ENCODE results near the gene ATP5MK. TPM values are rescaled to one million over a fixed set of nuclear protein-coding genes. Genes with fewer than 3 reads are reported as not detected.

ATP5MK gene
- total RNA-seq, 1 experiment from 2014 or later: 335 TPM

DNA sequence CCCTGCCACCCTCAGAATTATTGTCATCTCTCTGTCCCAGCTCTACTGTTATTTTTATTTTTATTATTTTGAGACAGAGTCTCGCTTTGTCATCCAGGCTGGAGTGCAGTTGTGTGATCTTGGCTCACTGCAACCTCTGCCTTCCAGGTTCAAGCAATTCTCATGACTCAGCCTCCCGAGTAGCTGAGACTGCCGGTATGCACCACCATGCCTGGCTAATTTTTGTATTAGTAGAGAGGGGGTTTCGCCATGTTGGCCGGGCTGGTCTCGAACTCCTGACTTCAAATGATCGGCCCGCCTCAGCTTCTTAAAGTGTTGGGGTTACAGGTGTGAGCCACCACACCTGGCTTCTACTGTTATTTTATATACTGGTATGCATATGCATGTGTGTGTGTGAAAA lies 44.9 kb upstream of the ATP5MK start:
- Histone ChIP-seq H3K23ac (ENCODE audit: insufficient read length, low read depth, low read length) (no peak overlapping the region), H3K9ac (ENCODE audit: extremely low read depth, insufficient read length, low read length) (no peak overlapping the region), H2BK120ac (ENCODE audit: low read depth, low read length, poor library complexity, severe bottlenecking) (no peak overlapping the region), H3K4ac (ENCODE audit: low read depth, low read length) (no peak overlapping the region), H3K56ac (ENCODE audit: insufficient read length, low read depth, low read length) (no peak overlapping the region), H3K79me2 (ENCODE audit: insufficient read depth, low read length) (no peaks in the 10 kb centered on the region), H2BK20ac (ENCODE audit: low read depth, low read length, poor library complexity, severe bottlenecking) (no peak overlapping the region), H3K9me3 (ENCODE audit: control insufficient read depth, low read depth, low read length) (no peaks in the 10 kb centered on the region), H4K91ac (ENCODE audit: insufficient read length, low read depth, low read length) (no peak overlapping the region), H4K8ac (replicated peaks; ENCODE audit: insufficient read length, low read depth, low read length) (no peak overlapping the region), H2BK5ac (ENCODE audit: insufficient read length, low read length) (no peak overlapping the region), H2AK5ac (ENCODE audit: insufficient read length, low read length) (no peak overlapping the region), H4K20me1 (ENCODE audit: control insufficient read depth, insufficient read depth, insufficient read length) (no peaks in the 10 kb centered on the region), H3K27ac (ENCODE audit: insufficient read length, low read depth, low read length) (no peak overlapping the region), H3K79me1 (ENCODE audit: insufficient read depth, low read depth, low read length, poor library complexity, severe bottlenecking) (no peaks in the 10 kb centered on the region), H2BK15ac (ENCODE audit: low read depth, low read length) (no peak overlapping the region), H3K4me1 (ENCODE audit: insufficient read depth, low read length) (no peaks in the 10 kb centered on the region), H2AFZ (ENCODE audit: low read length) (no peak overlapping the region), H3K18ac (ENCODE audit: insufficient read length, low read depth, low read length) (no peak overlapping the region), H3K4me2 (ENCODE audit: insufficient read depth, insufficient read length, low read length) (no peak overlapping the region), H2BK12ac (ENCODE audit: insufficient read length, low read depth, low read length) (no peak overlapping the region), H4K5ac (ENCODE audit: insufficient read length, low read depth, low read length) (no peak overlapping the region), H3T11ph (ENCODE audit: low read length) (no peak overlapping the region), H3K14ac (ENCODE audit: insufficient read depth, low read length) (no peak overlapping the region), H3K23me2 (ENCODE audit: insufficient read length, low read depth, low read length, poor library complexity, severe bottlenecking) (no peaks in the 10 kb centered on the region), H3K27me3 (ENCODE audit: insufficient read depth, low read length) (no peaks in the 10 kb centered on the region)
- Mint-ChIP-seq H3K4me1 (peaks cover 0 to 3% of the 10 kb centered on the region in 2 experiments; a peak in 1 of 4 replicates), H3K9me3 (no peaks in the 10 kb centered on the region), H3K4me3 (no peak overlapping the region), H3K27ac (no peak overlapping the region), H3K27me3 (ENCODE audit: low read depth) (no peaks in the 10 kb centered on the region), H3K36me3 (ENCODE audit: insufficient read depth in 1 of 3, low read depth in 3 of 3) (peaks cover 70 to 95% (median 91%) of the 10 kb centered on the region in 3 experiments; a peak in 6 of 7 replicates)
- TF ChIP-seq, protein P1, sequence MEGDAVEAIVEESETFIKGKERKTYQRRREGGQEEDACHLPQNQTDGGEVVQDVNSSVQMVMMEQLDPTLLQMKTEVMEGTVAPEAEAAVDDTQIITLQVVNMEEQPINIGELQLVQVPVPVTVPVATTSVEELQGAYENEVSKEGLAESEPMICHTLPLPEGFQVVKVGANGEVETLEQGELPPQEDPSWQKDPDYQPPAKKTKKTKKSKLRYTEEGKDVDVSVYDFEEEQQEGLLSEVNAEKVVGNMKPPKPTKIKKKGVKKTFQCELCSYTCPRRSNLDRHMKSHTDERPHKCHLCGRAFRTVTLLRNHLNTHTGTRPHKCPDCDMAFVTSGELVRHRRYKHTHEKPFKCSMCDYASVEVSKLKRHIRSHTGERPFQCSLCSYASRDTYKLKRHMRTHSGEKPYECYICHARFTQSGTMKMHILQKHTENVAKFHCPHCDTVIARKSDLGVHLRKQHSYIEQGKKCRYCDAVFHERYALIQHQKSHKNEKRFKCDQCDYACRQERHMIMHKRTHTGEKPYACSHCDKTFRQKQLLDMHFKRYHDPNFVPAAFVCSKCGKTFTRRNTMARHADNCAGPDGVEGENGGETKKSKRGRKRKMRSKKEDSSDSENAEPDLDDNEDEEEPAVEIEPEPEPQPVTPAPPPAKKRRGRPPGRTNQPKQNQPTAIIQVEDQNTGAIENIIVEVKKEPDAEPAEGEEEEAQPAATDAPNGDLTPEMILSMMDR (conservative IDR thresholded peaks at IDR 0.05): no peak
- no peak for DNase-seq
- WGBS (ENCODE audit: extremely low coverage, insufficient read length, low lambda C conversion rate): no CpG with 5 or more reads among the region's 8 CpGs
